Mesangial cell (primary cell): ENCODE measurements around the gene OR14K1. TPM values are rescaled to one million over a fixed set of nuclear protein-coding genes. Genes with fewer than 3 reads are reported as not detected.

Source experiments
- total RNA-seq: library from RNA; depleted of rRNA; stranded (reverse); fragments of >200 nt; gene quantifications from 2 replicates; pipeline ENCODE4 v1.2.3, GENCODE V29; 2015

OR14K1 gene, protein sequence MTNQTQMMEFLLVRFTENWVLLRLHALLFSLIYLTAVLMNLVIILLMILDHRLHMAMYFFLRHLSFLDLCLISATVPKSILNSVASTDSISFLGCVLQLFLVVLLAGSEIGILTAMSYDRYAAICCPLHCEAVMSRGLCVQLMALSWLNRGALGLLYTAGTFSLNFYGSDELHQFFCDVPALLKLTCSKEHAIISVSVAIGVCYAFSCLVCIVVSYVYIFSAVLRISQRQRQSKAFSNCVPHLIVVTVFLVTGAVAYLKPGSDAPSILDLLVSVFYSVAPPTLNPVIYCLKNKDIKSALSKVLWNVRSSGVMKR
- not detected in 2 replicates for total RNA-seq

DNA sequence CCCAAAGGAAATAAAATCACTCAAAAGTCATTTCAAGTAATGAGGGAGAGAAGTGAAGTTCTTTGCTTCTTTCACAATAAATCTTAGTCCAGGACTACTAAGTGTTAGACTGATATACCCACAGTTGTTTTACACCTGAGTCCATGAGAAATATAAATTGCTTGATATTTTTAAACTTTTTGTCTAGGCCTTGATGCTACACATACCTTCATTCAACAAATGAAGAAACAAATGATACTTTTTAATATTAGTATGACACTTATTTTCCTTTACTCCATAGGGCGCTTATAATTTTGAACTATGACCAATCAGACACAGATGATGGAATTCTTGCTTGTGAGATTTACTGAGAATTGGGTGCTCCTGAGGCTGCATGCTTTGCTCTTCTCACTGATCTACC, at the start of gene OR14K1:
TSS of gene OR14K1 (plus strand) at position 301 of the 400 bp plus-strand sequence. CDS start at position 301, 0 bp downstream.

GRCh38 chr1:247716546-247716945, 21.9 kb upstream of the OR14K1 start, which contains the start of gene OR6F1:
Gene OR6F1 (minus strand): TSS chr1:247716646. CDS start chr1:247712755, 3,891 bp downstream.

DNA sequence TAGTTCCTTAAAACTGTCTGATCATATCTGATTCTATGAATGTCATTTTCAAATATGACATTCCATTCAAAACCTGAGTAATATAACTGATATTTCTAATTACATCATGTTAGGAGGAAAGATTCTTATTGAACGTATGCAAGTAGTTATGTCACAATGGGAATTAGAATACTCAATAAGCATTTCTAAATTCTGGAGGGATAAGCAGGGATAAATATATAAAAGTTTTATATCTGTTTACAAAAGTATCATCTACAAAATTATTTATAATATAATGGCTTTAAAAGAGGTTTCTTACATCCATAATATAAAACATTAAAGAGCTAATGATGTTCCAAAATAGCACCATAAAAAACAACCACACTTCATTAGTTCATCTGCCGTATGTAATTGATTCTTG, 9.6 kb downstream of the OR14K1 start, which contains the start of gene OR14A2:
TSS of gene OR14A2 (minus strand) at position 101 of the 400 bp plus-strand sequence.

DNA sequence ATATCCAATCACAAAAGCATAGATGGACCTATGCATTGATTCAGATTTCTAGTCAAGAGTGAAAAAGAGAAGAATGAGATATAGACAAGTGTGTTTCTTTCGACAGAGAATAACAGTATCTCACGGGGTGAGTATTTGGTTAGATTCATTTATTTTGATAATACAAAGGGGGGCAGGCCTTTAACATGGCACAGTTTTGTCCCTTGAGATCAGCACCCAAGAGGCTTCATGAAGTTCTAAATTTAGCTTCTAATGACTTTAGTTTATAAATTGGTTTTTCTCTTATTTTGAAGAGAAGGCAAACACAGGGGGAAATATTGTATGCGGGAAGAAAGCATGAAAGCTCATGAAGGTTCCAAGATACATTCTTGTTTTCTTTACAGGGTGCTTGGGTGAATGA, 22.0 kb downstream of the OR14K1 start, which contains the start of gene OR1C1:
TSS of gene OR1C1 (minus strand) at position 101 of the 400 bp plus-strand sequence. CDS start 2,150 bp downstream, outside the sequence.

Other genes starting within 250 kb of the OR14K1 start
- gene OR2C3, start 202.2 kb upstream of the OR14K1 start, total RNA-seq, result under 0.01 TPM in 1 of 2 replicates, not detected in the other
- not detected in 2 replicates for gene GCSAML, start 189.5 kb upstream of the OR14K1 start, total RNA-seq
- not detected in 2 replicates for gene OR2G2, start 150.3 kb upstream of the OR14K1 start, total RNA-seq
- gene OR2G3, start 133.0 kb upstream of the OR14K1 start, total RNA-seq, result not detected in 2 replicates
- not detected in 2 replicates for gene OR13G1, start 58.9 kb upstream of the OR14K1 start, total RNA-seq
- gene OR6F1, start 22.0 kb upstream of the OR14K1 start, total RNA-seq, result not detected in 2 replicates
- gene OR14A2, start 9.5 kb downstream of the OR14K1 start, total RNA-seq, result not detected in 2 replicates
- gene OR1C1, start 21.9 kb downstream of the OR14K1 start, total RNA-seq, result not detected in 2 replicates
- not detected in 2 replicates for gene OR14A16, start 85.5 kb downstream of the OR14K1 start, total RNA-seq
- not detected in 2 replicates for gene OR11L1, start 103.3 kb downstream of the OR14K1 start, total RNA-seq
- gene TRIM58, start 118.6 kb downstream of the OR14K1 start, total RNA-seq, result 4.1 and 4.4 TPM in 2 replicates
- 1.1 and 4.2 TPM in 2 replicates for gene OR2W3, start 157.0 kb downstream of the OR14K1 start, total RNA-seq
- gene OR2T8, start 181.6 kb downstream of the OR14K1 start, total RNA-seq, result not detected in 2 replicates
- gene OR2AJ1, start 186.3 kb downstream of the OR14K1 start, total RNA-seq, result 0.13 TPM in 1 of 2 replicates, not detected in the other
- not detected in 2 replicates for gene OR2L8, start 210.2 kb downstream of the OR14K1 start, total RNA-seq
- gene OR2AK2, start 226.6 kb downstream of the OR14K1 start, total RNA-seq, result not detected in 2 replicates